Chondrocyte (in vitro differentiated cells): Measurements from ENCODE around the gene POFUT1. TPM values are rescaled to one million over a fixed set of nuclear protein-coding genes. Genes with fewer than 3 reads are reported as not detected.
"Not testable (repeated sequence)": the region's sequence is repeated elsewhere in the genome, so short reads cannot be mapped to it uniquely, and the experiment has no call there.

Experiments used
- DNase-seq: peaks from one replicate; pipeline ENCODE4 v3.0.0; 2021; ENCODE audit warnings: mixed read lengths, low spot score
- H3K27ac Mint-ChIP-seq: one replicate; pipeline ENCODE4 v1.8.0; 2021; ENCODE audit warnings: mild to moderate bottlenecking, moderate library complexity, mixed read lengths; ENCODE audit not compliant: unreplicated experiment
- H3K27me3 Mint-ChIP-seq: 2 replicates; pipeline ENCODE4 v1.8.0; 2021; ENCODE audit warnings: low read depth, mixed read lengths
- H3K36me3 Mint-ChIP-seq: 2 replicates; pipeline ENCODE4 v1.8.0; 2021; ENCODE audit warnings: low read depth, mixed read lengths
- H3K4me1 Mint-ChIP-seq: 2 replicates; pipeline ENCODE4 v1.8.0; 2021; ENCODE audit warnings: low read depth, mild to moderate bottlenecking, mixed read lengths
- H3K4me3 Mint-ChIP-seq: one replicate; pipeline ENCODE4 v1.8.0; 2021; ENCODE audit warnings: mild to moderate bottlenecking, moderate library complexity, mixed read lengths; ENCODE audit not compliant: unreplicated experiment
- H3K9me3 Mint-ChIP-seq: 2 replicates; pipeline ENCODE4 v1.8.0; 2021; ENCODE audit warnings: low read depth, mixed read lengths
- CTCF ChIP-seq: fragments of 200-600 bp; sonication (generic); IDR thresholded peaks from 2 replicates; pipeline ENCODE4 v1.5.0; 2021; ENCODE audit warnings: antibody characterized with exemption, mild to moderate bottlenecking, moderate library complexity
- total RNA-seq: library from RNA; stranded (reverse); gene quantifications from 3 replicates; pipeline ENCODE4 v1.2.1, GENCODE V29; 2021

The POFUT1 gene
- total RNA-seq, 1 donor from 2014 or later: 68.3 TPM

- peaks cover 32% of the 10 kb centered on the region for H3K4me1 Mint-ChIP-seq
- H3K27me3 Mint-ChIP-seq: no peaks in the 10 kb centered on the region
- H3K36me3 Mint-ChIP-seq: peaks cover 8% of the 10 kb centered on the region
- peak overlapping the region; percentile 92 for H3K27ac Mint-ChIP-seq
- no peaks in the 10 kb centered on the region for H3K9me3 Mint-ChIP-seq
- no peak for DNase-seq
- peak overlapping the region; percentile 82 for H3K4me3 Mint-ChIP-seq
- no peak for TF ChIP-seq CTCF
Measured at GRCh38 chr20:32189691-32190615, 17.7 kb upstream of the POFUT1 start.

GRCh38 chr20:32190616-32191415, 16.9 kb upstream of the POFUT1 start:
- H3K4me3 Mint-ChIP-seq: peak overlapping the region; percentile 82
- H3K27me3 Mint-ChIP-seq: no peaks in the 10 kb centered on the region
- peaks cover 17% of the 10 kb centered on the region for H3K36me3 Mint-ChIP-seq
- no peak for TF ChIP-seq CTCF
- peaks cover 32% of the 10 kb centered on the region for H3K4me1 Mint-ChIP-seq
- DNase-seq: no peak
- H3K27ac Mint-ChIP-seq: peak overlapping the region; percentile 92
- H3K9me3 Mint-ChIP-seq: no peaks in the 10 kb centered on the region

GRCh38 chr20:32191422-32191821, 16.3 kb upstream of the POFUT1 start:
- Mint-ChIP-seq H3K36me3 (peaks cover 22% of the 10 kb centered on the region), H3K27me3 (no peaks in the 10 kb centered on the region), H3K27ac (peak overlapping the region; percentile 61), H3K9me3 (no peaks in the 10 kb centered on the region), H3K4me1 (peaks cover 32% of the 10 kb centered on the region), H3K4me3 (no peak overlapping the region)
- no peak for TF ChIP-seq CTCF
- no peak for DNase-seq

GRCh38 chr20:32191873-32192272, 15.8 kb upstream of the POFUT1 start:
- no peak for DNase-seq
- Mint-ChIP-seq H3K36me3 (peaks cover 22% of the 10 kb centered on the region), H3K9me3 (no peaks in the 10 kb centered on the region), H3K27ac (peak overlapping the region; percentile 70), H3K4me3 (no peak overlapping the region), H3K4me1 (peaks cover 32% of the 10 kb centered on the region), H3K27me3 (no peaks in the 10 kb centered on the region)
- TF ChIP-seq CTCF: no peak

GRCh38 chr20:32192698-32193097, 15.0 kb upstream of the POFUT1 start:
- peak overlapping the region; percentile 51 for H3K27ac Mint-ChIP-seq
- H3K27me3 Mint-ChIP-seq: no peaks in the 10 kb centered on the region
- no peaks in the 10 kb centered on the region for H3K9me3 Mint-ChIP-seq
- H3K36me3 Mint-ChIP-seq: peaks cover 27% of the 10 kb centered on the region
- TF ChIP-seq CTCF: no peak
- H3K4me1 Mint-ChIP-seq: peaks cover 31% of the 10 kb centered on the region
- H3K4me3 Mint-ChIP-seq: no peak overlapping the region
- DNase-seq: no peak

- Mint-ChIP-seq H3K4me1 (peaks cover 27% of the 10 kb centered on the region), H3K36me3 (peaks cover 30% of the 10 kb centered on the region)
- H3K4me3 Mint-ChIP-seq, H3K27ac Mint-ChIP-seq, H3K27me3 Mint-ChIP-seq, H3K9me3 Mint-ChIP-seq, DNase-seq: not testable (repeated sequence)
Measured at GRCh38 chr20:32193336-32193735, 14.3 kb upstream of the POFUT1 start.
